SU-DHL-6 (cell line): ENCODE measurements around the gene LRP1B.

Source experiments
- H2AFZ ChIP-seq: fragments of 200-600 bp; sonication (generic); 2 replicates; pipeline ENCODE4 v1.6.1; 2014; ENCODE audit warnings: low read depth, mild to moderate bottlenecking, moderate library complexity, mixed read lengths, antibody characterized with exemption, low read length; ENCODE audit not compliant: severe bottlenecking
- H3F3A ChIP-seq: fragments of 200-600 bp; shearing (Covaris generic); 2 replicates; pipeline ENCODE4 v1.6.0; 2016; ENCODE audit warnings: antibody characterized with exemption, mild to moderate bottlenecking; ENCODE audit not compliant: insufficient read depth
- H3K27ac ChIP-seq: fragments of 200-600 bp; sonication (generic); 2 replicates; pipeline ENCODE4 v1.5.1; 2016; ENCODE audit warnings: low read depth, mild to moderate bottlenecking, low read length, moderate library complexity, mixed read lengths
- H3K27me3 ChIP-seq: fragments of 200-600 bp; sonication (generic), shearing (Covaris generic); 2 replicates; pipeline ENCODE4 v1.6.0; 2014; ENCODE audit warnings: mild to moderate bottlenecking, low read length
- H3K36me3 ChIP-seq: fragments of 200-600 bp; sonication (generic); 2 replicates; pipeline ENCODE4 v1.6.1; 2014; ENCODE audit warnings: mild to moderate bottlenecking, low read length, mixed read lengths
- H3K4me2 ChIP-seq: fragments of 300-600, 200-600 bp; shearing (Covaris generic), sonication (generic); 2 replicates; pipeline ENCODE4 v1.6.0; 2014; ENCODE audit warnings: low read length, low read depth, mild to moderate bottlenecking; ENCODE audit not compliant: poor library complexity, severe bottlenecking
- H3K4me3 ChIP-seq: fragments of 200-600 bp; sonication (generic); 2 replicates; pipeline ENCODE4 v1.5.1; 2014; ENCODE audit warnings: antibody characterized with exemption, low read length, mild to moderate bottlenecking, mixed read lengths; ENCODE audit not compliant: insufficient read depth, poor library complexity, severe bottlenecking
- H3K79me2 ChIP-seq: fragments of 200-600 bp; sonication (generic); 2 replicates; pipeline ENCODE4 v1.6.1; 2014; ENCODE audit warnings: mild to moderate bottlenecking, low read length, moderate library complexity; ENCODE audit not compliant: insufficient read depth
- H3K9ac ChIP-seq: fragments of 200-600 bp; sonication (generic); 2 replicates; pipeline ENCODE4 v1.7.0; 2014; ENCODE audit warnings: mild to moderate bottlenecking, low read length
- H3K9me2 ChIP-seq: fragments of 200-600 bp; sonication (generic); replicated peaks from 2 replicates; pipeline ENCODE4 v1.6.1; 2014; ENCODE audit warnings: low read length; ENCODE audit not compliant: insufficient read depth
- H3K9me3 ChIP-seq: fragments of 200-600 bp; sonication (generic); 2 replicates; pipeline ENCODE4 v1.6.1; 2014; ENCODE audit warnings: low read length, mixed read lengths; ENCODE audit not compliant: insufficient read depth
- H4K20me1 ChIP-seq: fragments of 200-600 bp; sonication (generic); 2 replicates; pipeline ENCODE4 v1.6.1; 2014; ENCODE audit warnings: low read depth, mild to moderate bottlenecking, antibody characterized with exemption, low read length, moderate library complexity, mixed read lengths
- EZH2phosphoT487 ChIP-seq: fragments of 200-600 bp; sonication (generic), shearing (Covaris generic); conservative IDR thresholded peaks from 2 replicates; pipeline ENCODE4 v1.6.1; 2018; ENCODE audit warnings: mild to moderate bottlenecking, antibody characterized with exemption, low read length, moderate library complexity, mixed read lengths
- TF ChIP-seq, protein P1 (sequence below): fragments of 200-600 bp; sonication (generic); IDR thresholded peaks from one replicate; pipeline ENCODE4 v1.5.1; 2017; ENCODE audit warnings: antibody characterized with exemption, mild to moderate bottlenecking, low read length, moderate library complexity; ENCODE audit not compliant: insufficient read depth, poor library complexity, severe bottlenecking

Gene LRP1B

DNA sequence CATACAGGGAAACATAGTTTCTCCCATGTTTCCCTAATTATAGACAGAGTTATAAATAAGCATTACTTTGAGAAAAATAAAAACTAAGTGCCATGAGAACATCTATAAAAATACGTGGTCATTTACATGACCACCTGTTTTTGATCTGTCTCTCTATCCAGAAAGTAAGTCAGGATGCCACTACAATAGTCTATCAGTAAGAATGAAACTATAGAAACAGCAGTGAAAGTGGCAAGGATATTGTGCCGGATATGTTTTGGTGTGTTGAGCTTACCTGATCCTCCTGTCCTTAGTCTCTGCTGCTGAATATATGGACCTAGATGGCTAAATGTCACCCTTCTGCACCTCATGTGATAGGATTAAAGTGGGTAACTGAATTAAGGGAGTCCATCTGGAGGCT lies 512.4 kb downstream of the LRP1B start:
- Histone ChIP-seq H3K9me3 (no peaks in the 10 kb centered on the region), H3K4me2 (no peak overlapping the region), H4K20me1 (no peaks in the 10 kb centered on the region), H3K9ac (no peak overlapping the region), H3K9me2 (no peaks in the 10 kb centered on the region), H3K79me2 (no peaks in the 10 kb centered on the region), H3K4me3 (no peak overlapping the region), H3K36me3 (no peaks in the 10 kb centered on the region), H3K27me3 (no peaks in the 10 kb centered on the region), H3K27ac (no peak overlapping the region), H2AFZ (no peak overlapping the region), H3F3A (no peaks in the 10 kb centered on the region)
- TF ChIP-seq EZH2phosphoT487 = no peak

DNA sequence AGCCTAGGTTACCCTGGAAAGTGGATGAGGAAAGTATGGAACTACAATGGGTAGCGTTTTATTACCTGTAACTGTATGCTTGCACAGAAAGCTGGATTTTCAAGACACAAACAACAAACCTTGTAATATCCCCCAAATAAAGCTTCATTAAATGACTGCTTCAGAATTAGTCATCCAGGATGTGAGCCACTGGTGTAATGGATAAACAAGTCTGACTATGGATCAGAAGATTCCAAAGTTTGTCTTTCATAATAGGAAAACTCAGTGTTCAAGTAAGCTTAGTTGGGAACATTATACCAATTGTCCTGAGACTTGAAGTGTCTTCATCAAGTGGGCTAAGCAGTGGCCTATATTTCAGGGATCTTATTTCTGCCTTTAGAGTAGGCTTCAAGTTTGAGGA lies 518.8 kb downstream of the LRP1B start:
- no peaks in the 10 kb centered on the region for H4K20me1 ChIP-seq
- no peak overlapping the region for H3K4me2 ChIP-seq

DNA sequence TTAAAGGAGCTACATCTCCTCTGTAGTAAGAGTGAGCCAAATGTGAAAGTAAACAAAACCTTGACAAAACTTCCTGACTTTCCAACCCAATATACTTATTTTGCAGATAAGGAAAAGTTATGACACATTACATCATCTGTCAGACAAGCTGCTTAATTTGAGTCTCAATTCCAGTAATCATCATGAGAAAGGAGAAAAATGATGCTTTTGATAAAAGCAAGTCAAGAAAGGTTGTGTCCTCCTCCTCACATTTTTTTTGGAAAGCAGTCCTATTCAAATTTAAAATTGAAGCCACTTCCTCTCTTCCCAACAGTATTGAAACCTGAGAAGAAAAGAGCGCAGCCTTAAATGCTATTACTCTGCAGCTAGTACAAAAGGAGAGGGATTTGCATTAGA lies 519.6 kb downstream of the LRP1B start:
- TF ChIP-seq, protein P1, sequence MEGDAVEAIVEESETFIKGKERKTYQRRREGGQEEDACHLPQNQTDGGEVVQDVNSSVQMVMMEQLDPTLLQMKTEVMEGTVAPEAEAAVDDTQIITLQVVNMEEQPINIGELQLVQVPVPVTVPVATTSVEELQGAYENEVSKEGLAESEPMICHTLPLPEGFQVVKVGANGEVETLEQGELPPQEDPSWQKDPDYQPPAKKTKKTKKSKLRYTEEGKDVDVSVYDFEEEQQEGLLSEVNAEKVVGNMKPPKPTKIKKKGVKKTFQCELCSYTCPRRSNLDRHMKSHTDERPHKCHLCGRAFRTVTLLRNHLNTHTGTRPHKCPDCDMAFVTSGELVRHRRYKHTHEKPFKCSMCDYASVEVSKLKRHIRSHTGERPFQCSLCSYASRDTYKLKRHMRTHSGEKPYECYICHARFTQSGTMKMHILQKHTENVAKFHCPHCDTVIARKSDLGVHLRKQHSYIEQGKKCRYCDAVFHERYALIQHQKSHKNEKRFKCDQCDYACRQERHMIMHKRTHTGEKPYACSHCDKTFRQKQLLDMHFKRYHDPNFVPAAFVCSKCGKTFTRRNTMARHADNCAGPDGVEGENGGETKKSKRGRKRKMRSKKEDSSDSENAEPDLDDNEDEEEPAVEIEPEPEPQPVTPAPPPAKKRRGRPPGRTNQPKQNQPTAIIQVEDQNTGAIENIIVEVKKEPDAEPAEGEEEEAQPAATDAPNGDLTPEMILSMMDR = no peak
- TF ChIP-seq EZH2phosphoT487 = no peak
- no peaks in the 10 kb centered on the region for H3F3A ChIP-seq
- H4K20me1 ChIP-seq = no peaks in the 10 kb centered on the region
- H3K27ac ChIP-seq = no peak overlapping the region
- no peaks in the 10 kb centered on the region; the same call in 1 of the 2 replicates for H3K9me2 ChIP-seq
- H3K4me3 ChIP-seq = no peak overlapping the region
- no peak overlapping the region for H3K9ac ChIP-seq
- no peak overlapping the region for H2AFZ ChIP-seq
- H3K79me2 ChIP-seq = no peaks in the 10 kb centered on the region
- no peaks in the 10 kb centered on the region for H3K36me3 ChIP-seq
- H3K27me3 ChIP-seq = no peaks in the 10 kb centered on the region
- no peak overlapping the region for H3K4me2 ChIP-seq
- no peaks in the 10 kb centered on the region for H3K9me3 ChIP-seq

More for the DNA sequence above, 518.8 kb downstream of the LRP1B start:
- TF ChIP-seq EZH2phosphoT487 = no peak
- TF ChIP-seq, protein P1 = no peak
- Histone ChIP-seq H3K27me3 (no peaks in the 10 kb centered on the region), H2AFZ (no peak overlapping the region), H3K4me3 (no peak overlapping the region), H3K79me2 (no peaks in the 10 kb centered on the region), H3K9me2 (no peaks in the 10 kb centered on the region; the same call in 1 of the 2 replicates), H3K27ac (no peak overlapping the region), H3K36me3 (no peaks in the 10 kb centered on the region), H3K9me3 (no peaks in the 10 kb centered on the region), H3K9ac (no peak overlapping the region), H3F3A (no peaks in the 10 kb centered on the region)

DNA sequence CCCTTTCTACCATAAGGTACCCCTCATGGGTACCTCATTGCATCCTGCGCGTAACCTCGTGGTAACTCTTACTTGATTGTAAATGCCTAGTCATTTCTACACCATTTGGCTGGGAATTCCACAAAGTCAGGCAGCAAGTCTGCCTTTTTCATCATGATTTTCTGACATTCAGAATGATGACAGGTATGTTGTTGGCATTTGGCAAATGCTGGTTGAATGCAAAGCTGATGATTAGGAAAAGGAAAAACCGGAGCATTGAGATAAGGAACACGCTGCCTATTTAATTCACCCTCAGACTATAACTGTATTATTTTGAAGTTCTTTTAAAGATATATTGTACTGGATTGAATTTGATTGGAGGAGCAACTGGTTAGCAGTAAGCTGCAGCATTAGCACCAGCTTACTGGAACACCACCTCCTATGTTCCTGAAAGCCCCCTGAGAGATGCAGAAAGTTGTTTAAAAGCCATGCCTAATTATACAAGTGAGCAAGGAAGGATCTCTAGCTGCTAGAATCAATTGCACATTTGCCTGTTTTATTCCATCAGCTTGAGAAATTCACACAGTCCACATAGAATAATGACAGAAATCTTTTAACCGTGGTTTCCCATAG lies 520.1 kb downstream of the LRP1B start:
- Histone ChIP-seq H3K4me2 (no peak overlapping the region), H2AFZ (no peak overlapping the region), H3K36me3 (no peaks in the 10 kb centered on the region), H3K27ac (no peak overlapping the region), H4K20me1 (no peaks in the 10 kb centered on the region), H3K27me3 (no peaks in the 10 kb centered on the region), H3K79me2 (no peaks in the 10 kb centered on the region), H3K4me3 (no peak overlapping the region), H3K9me2 (no peaks in the 10 kb centered on the region; the same call in 1 of the 2 replicates), H3F3A (no peaks in the 10 kb centered on the region), H3K9ac (no peak overlapping the region), H3K9me3 (no peaks in the 10 kb centered on the region)
- no peak for TF ChIP-seq EZH2phosphoT487
- TF ChIP-seq, protein P1 = no peak
